Esophagus muscularis mucosa (tissue), 4 donors: ENCODE results near the gene SMO. TPM values are rescaled to one million over a fixed set of nuclear protein-coding genes. Genes with fewer than 3 reads are reported as not detected.

ENCODE experiments used
- DNase-seq: peaks from one replicate; pipeline ENCODE4 v3.0.0-alpha.2; 2017; ENCODE audit errors: extremely low spot score
- H3K27ac ChIP-seq, 4 donors: fragments of 200-600 bp; sonication (generic); replicated peaks in 1 of 4; 1 replicate in 3 of 4; 2 replicates in 1 of 4; pipeline ENCODE4 v1.5.1; 2016 to 2019; ENCODE audit warnings: mild to moderate bottlenecking in 1 of 4
- H3K27me3 ChIP-seq, 4 donors: fragments of 200-600 bp; sonication (generic); one replicate each; pipeline versions ENCODE4 v1.5.1 to v1.6.0; 2016 to 2019
- H3K36me3 ChIP-seq, 4 donors: fragments of 200-600 bp; sonication (generic); one replicate each; pipeline ENCODE4 v1.5.1; 2016 to 2019
- H3K4me1 ChIP-seq, 4 donors: fragments of 200-600 bp; sonication (generic); one replicate each; pipeline ENCODE4 v1.5.1; 2016 to 2019
- H3K4me3 ChIP-seq, 4 donors: fragments of 200-600 bp; sonication (generic); 1 replicate in 2 of 4; 2 replicates in 2 of 4; pipeline ENCODE4 v1.5.1; 2016 to 2019; ENCODE audit warnings: mild to moderate bottlenecking in 4 of 4, moderate library complexity in 1 of 4
- H3K9me3 ChIP-seq, 4 donors: fragments of 200-600 bp; sonication (generic); 1 replicate in 3 of 4; 2 replicates in 1 of 4; pipeline ENCODE4 v1.5.1; 2016 to 2019
- EP300 ChIP-seq: sonication (generic); formaldehyde crosslinking; IDR thresholded peaks from one replicate; pipeline ENCODE4 v1.6.1; 2017; ENCODE audit warnings: antibody characterized with exemption
- POLR2A ChIP-seq: fragments of 450-650 bp; IDR thresholded peaks from one replicate; pipeline ENCODE4 v1.6.1; 2017; ENCODE audit warnings: antibody characterized with exemption, moderate library complexity, mild to moderate bottlenecking, low read depth
- POLR2AphosphoS5 ChIP-seq, 2 donors: sonication (generic); formaldehyde crosslinking; IDR thresholded peaks; one replicate each; pipeline ENCODE4 v1.6.1; 2017; ENCODE audit warnings: antibody characterized with exemption in 2 of 2
- WGBS: methylation state at CpG from one replicate; pipeline ENCODE4 v1.1.5; 2018; 5-methylcytosine and 5-hydroxymethylcytosine counted together
- intact Hi-C: fragments of 100-400 bp; cut with DNase I; formaldehyde crosslinking; loops from one replicate; pipeline ENCODE4 v1.15.1; 2023
- total RNA-seq, 4 donors: library from RNA; depleted of rRNA; stranded (reverse); fragments of >200 nt; gene quantifications; one replicate each; pipeline versions ENCODE4 v1.1.0 to v1.2.1, GENCODE V29; 2016
- TF ChIP-seq, protein P1 (sequence below), 3 experiments: fragments of 200-600 bp in 2 of 3; fragments of 450-650 bp in 1 of 3; sonication (generic) in 2 of 3; IDR thresholded peaks; one replicate each; pipeline ENCODE4 v1.5.1; 2017 to 2019; ENCODE audit warnings: antibody characterized with exemption in 3 of 3, mild to moderate bottlenecking in 2 of 3, moderate library complexity in 1 of 3

Gene SMO
- total RNA-seq, 4 donors from 2014 or later, result 8.7 to 23.9 (median 14.5) TPM

DNA sequence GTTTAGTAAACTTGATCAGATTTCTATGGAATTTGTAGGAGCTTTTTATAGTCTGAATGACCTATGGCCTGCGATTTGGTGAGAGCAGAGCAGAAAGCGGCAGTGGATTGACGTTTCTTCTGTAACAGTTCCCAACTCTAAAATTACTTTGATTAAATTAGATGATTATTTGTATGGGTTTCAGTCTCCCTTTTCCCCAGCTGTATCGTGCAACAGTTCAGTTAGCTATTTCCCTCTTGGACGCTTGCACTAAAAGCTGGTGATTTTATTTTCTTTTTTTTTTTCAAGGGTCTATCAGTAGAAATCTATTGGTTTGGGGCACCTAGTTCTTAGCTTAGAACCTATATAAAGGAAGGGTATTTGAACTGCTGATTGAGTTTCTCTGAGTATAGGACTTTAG, 43.2 kb downstream of the SMO start:
- intact Hi-C loops, result loop anchor here (1.0 kb wide), 1 partner anchor 17 kb away; no protein-coding TSS in a partner anchor
- no peaks in the 10 kb centered on the region for H3K9me3 ChIP-seq
- no peaks in the 10 kb centered on the region for H3K36me3 ChIP-seq
- no peak overlapping the region for H3K4me3 ChIP-seq
- DNase-seq, result no peak
- TF ChIP-seq EP300 (no peak), POLR2A (no peak), POLR2AphosphoS5 (IDR thresholded peaks at IDR 0.05) (no peak)
- TF ChIP-seq, protein P1, sequence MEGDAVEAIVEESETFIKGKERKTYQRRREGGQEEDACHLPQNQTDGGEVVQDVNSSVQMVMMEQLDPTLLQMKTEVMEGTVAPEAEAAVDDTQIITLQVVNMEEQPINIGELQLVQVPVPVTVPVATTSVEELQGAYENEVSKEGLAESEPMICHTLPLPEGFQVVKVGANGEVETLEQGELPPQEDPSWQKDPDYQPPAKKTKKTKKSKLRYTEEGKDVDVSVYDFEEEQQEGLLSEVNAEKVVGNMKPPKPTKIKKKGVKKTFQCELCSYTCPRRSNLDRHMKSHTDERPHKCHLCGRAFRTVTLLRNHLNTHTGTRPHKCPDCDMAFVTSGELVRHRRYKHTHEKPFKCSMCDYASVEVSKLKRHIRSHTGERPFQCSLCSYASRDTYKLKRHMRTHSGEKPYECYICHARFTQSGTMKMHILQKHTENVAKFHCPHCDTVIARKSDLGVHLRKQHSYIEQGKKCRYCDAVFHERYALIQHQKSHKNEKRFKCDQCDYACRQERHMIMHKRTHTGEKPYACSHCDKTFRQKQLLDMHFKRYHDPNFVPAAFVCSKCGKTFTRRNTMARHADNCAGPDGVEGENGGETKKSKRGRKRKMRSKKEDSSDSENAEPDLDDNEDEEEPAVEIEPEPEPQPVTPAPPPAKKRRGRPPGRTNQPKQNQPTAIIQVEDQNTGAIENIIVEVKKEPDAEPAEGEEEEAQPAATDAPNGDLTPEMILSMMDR (IDR thresholded peaks at IDR 0.05), result no peak
- H3K4me1 ChIP-seq, result peaks cover 0 to 25% (median 10%) of the 10 kb centered on the region in 4 donors
- no peaks in the 10 kb centered on the region for H3K27me3 ChIP-seq
- WGBS, result 95% methylated on average over 5 of the region's 5 CpGs
- no peak overlapping the region for H3K27ac ChIP-seq

DNA sequence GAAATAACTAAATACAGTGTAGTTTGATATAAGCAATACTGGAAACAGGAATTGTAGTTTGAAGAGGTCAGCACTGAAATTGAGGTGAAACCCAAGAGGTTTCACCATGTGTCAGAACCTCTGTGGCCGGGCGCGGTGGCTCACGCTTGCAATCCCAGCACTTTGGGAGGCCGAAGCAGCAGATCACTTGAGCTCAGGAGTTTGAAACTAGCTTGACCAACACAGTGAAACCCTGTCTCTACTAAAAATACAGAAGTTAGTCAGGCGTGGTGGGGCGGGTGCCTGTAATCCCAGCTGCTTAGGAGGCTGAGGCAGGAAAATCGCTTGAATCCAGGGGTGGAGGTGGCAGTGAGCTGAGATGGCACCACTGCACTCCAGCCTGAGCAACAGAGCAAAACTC, 50.1 kb downstream of the SMO start:
- no peak for DNase-seq
- intact Hi-C loops, result no loop called here
- Histone ChIP-seq H3K36me3 (no peaks in the 10 kb centered on the region), H3K27ac (no peak overlapping the region), H3K9me3 (no peaks in the 10 kb centered on the region), H3K27me3 (no peaks in the 10 kb centered on the region), H3K4me3 (no peak overlapping the region), H3K4me1 (no peaks in the 10 kb centered on the region)
- 91% methylated on average over 8 of the region's 8 CpGs for WGBS
- no peak for TF ChIP-seq POLR2AphosphoS5 (IDR thresholded peaks at IDR 0.05)
- TF ChIP-seq EP300, result no peak
- TF ChIP-seq, protein P1 (IDR thresholded peaks at IDR 0.05), result no peak
- TF ChIP-seq POLR2A, result no peak

DNA sequence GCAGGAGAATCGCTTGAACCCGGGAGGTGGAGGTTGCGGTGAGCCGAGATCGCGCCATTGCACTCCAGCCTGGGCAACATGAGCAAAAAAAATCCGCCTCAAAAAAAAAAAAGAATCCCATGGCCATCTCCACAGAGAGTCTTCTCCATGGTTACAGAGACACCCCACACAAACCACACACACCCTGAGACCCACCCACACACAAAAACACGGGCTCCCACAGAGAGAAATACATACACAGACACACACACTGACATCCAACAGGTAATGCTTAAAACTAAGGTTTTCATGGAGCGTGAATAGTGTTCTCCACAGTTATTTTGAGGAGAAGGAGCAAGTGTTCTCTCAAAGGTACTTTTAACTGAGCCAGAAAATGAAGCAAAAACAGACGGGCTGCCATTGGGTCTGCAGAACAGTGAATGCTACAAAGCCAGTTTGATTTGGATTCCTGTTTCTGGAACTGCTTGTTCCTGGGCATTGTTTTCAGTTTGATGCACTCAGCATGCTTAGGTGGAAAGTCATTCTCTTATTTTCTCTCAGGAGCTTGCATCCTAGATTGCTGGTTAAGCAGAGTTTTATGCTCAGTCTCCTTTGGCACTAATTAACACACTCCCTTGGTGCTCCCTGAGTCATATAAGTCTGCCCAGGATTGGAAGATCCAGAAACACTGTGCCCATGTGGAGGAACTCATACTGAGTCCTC, 51.8 kb downstream of the SMO start:
- TF ChIP-seq, protein P1 (IDR thresholded peaks at IDR 0.05), result no peak
- TF ChIP-seq POLR2AphosphoS5 (IDR thresholded peaks at IDR 0.05) (no peak), POLR2A (no peak), EP300 (no peak)
- DNase-seq, result no peak
- Histone ChIP-seq H3K9me3 (no peaks in the 10 kb centered on the region), H3K27me3 (no peaks in the 10 kb centered on the region), H3K27ac (no peak overlapping the region), H3K36me3 (no peaks in the 10 kb centered on the region), H3K4me3 (no peak overlapping the region), H3K4me1 (no peaks in the 10 kb centered on the region)
- 91% methylated on average over 10 of the region's 10 CpGs for WGBS
- intact Hi-C loops, result no loop called here

DNA sequence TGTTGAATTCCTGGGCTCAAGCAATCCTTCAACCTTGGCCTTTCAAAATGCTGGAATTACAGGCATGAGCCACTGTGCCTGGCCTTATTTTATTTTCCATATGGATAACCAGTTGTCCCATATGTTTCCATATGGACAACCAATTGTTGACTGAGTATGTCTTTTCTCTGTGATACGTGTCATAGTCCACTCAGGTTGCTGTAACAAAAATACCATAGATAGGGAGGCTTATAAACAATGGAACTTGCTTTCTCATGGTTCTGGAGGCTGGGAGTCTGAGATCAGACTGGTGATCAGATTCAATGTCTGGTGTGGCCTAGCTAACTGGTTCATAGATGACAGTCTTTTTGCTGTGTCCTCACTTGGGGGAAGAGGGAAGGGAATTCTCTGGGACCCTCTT, 55.8 kb downstream of the SMO start:
- H3K9me3 ChIP-seq, result no peaks in the 10 kb centered on the region
- H3K27me3 ChIP-seq, result no peaks in the 10 kb centered on the region
- no peak overlapping the region for H3K4me3 ChIP-seq
- TF ChIP-seq, protein P1 (IDR thresholded peaks at IDR 0.05), result no peak
- no peak for TF ChIP-seq EP300
- no peak for TF ChIP-seq POLR2A
- TF ChIP-seq POLR2AphosphoS5 (IDR thresholded peaks at IDR 0.05), result no peak
- WGBS, result 100% methylated on average over 1 of the region's 1 CpG
- H3K36me3 ChIP-seq, result no peaks in the 10 kb centered on the region
- no peak for DNase-seq
- intact Hi-C loops, result no loop called here
- no peak overlapping the region for H3K27ac ChIP-seq
- no peaks in the 10 kb centered on the region for H3K4me1 ChIP-seq

DNA sequence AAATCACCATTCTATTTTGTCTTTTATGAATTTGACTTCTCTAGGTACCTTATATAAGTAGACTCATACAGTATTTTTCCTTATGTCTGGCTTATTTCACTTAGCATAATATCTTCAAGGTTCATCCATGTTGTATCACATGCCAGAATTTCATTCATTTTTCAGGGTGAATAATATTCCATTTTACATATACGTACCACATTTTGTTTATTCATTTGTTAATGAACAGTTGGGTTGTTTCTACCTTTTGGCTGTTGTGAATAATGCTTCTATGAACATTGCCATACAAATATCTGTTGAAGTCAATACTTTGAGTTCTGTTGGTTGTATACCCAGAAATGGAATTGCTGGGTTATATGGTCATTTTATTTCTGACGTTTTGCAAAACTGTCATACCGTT, 57.1 kb downstream of the SMO start:
- no peaks in the 10 kb centered on the region for H3K4me1 ChIP-seq
- H3K27me3 ChIP-seq, result no peaks in the 10 kb centered on the region
- DNase-seq, result no peak
- no peak overlapping the region for H3K27ac ChIP-seq
- H3K9me3 ChIP-seq, result no peaks in the 10 kb centered on the region
- no peak for TF ChIP-seq POLR2A
- no peak for TF ChIP-seq POLR2AphosphoS5 (IDR thresholded peaks at IDR 0.05)
- TF ChIP-seq EP300, result no peak
- TF ChIP-seq, protein P1 (IDR thresholded peaks at IDR 0.05), result no peak
- no peaks in the 10 kb centered on the region for H3K36me3 ChIP-seq
- H3K4me3 ChIP-seq, result no peak overlapping the region
- intact Hi-C loops, result no loop called here
- 62% methylated on average over 3 of the region's 3 CpGs for WGBS
